NCI-H446 (cell line): ENCODE data around the gene TP63.

Experiments
- DNase-seq, 2 experiments: peaks; one replicate each; lab custom pipeline; 2025; lab: John Stamatoyannopoulos, UW

Gene TP63

DNA sequence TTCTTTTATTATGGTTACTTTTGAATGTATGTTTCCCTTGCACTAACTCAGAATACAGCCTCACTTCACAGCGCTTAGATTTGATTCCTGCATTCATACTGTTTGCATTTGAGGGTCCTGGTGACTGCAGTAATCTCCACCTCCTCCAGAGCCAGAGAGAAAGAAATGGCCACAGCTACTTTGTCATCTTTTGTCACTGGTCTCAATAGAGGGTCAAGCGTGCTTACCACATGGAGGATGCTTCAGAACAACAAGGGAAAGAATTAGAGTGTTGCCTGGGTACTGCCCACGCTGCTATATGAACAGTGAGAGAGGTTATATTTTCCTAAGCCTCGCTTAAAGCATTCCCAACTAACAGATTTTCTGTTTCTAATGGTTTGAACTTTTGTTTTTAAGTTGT is 190.1 kb downstream of the TP63 start:
- DNase-seq: no peak

DNA sequence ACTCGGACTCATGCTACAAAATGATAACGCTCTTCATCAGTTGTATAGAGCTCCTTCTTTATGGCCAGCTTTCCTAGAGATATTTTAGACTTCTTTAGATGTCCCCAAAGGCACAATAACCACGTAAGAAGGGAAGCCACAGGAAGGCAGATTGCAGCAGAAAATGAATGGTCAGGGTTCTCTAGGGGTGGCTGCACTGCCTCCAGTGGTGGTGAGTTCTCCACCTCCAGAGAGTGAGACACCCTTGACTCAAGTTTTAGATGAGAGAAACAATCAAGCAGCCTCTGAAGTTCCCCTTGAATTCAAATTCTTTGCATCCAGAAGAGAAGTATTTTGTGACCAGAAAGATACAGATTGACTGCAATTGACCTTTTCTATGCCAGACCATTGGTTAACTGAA is 191.5 kb downstream of the TP63 start:
- DNase-seq: no peak

DNA sequence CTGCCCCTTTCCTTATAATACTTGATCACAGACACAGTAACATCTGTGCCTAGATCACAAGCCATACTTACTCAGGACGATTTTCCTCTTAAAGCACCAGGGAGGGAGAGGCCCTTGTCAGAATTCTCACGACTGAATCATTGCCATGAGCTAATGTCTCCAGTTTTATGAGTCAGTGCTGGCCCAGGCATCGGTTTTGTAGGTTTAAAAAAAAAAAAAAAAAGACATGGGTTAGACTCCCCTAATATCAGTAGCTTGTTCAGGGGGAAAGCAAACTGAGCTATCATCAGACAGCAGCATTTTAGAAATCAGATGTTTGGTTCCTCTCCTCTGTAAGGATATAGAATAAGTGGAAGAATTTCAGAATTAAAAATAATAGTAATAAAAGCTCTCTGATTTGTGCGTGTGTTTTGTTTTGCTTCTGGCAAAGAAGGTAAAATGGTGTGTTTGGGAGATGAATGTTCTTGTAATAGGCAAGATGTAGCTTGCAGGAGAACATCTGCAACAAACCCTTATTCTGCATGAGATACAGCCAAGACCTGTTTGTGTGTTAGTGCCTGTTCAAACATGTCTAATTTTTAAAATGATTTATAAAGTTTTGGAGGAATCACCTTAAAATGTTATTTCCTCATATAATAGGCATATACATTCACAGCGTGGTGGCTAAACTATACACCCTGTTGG is 193.6 kb downstream of the TP63 start:
- no peak for DNase-seq

DNA sequence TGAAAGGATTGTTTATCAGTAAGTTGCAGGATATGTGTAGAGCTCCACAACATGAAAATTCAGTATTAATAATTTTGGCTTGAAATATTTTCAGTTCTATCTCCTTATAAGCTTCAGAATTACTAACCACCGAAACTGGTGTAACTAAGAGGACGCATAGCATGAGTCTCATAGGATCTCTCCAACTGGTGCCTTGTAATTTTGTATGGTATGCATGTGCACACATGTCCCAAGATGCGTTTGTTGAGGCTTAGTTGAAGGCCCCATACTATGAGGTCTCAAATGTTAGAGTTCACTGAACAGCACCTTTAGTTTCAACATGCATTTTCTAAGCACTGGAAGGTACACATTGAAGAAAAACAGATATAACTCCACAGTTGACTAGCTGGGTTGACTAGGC is 195.4 kb downstream of the TP63 start:
- DNase-seq: no peak

DNA sequence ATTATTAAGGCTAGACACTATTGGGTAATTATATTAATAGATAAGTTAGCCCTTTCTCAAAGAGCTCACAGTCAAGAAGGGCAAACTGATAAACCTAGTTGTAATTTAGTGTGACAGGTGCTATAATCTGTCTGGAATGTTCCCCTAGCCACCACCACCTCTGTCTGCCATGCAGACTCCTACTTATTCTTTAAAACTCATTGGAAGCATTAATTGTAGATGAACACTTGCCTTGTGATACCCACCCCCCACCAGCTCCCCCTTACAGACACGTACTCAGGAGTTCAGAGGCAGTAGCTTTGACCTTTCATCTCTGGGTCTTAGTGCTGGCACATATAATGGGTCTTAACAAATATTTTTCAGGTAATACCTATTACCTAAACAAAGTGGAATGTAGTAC is 195.9 kb downstream of the TP63 start:
- no peak for DNase-seq

DNA sequence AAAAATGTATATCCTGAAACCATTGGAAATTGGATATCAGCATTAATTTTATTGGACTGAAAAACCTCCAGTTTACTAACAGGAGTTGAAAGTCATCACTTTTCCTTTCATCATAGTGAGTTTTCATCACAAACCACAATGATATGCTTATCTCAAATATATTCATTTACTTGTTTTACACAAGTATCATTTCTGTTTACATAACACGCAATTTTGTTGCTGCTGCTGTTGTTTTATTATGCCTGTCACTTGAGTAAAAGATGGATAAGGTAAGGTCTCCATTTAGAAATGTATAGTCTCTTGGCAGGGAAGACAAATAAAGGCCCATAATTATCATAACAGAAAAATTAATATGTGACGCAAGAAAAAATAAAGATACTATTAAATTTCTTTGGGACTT is 199.2 kb downstream of the TP63 start:
- DNase-seq: no peak

DNA sequence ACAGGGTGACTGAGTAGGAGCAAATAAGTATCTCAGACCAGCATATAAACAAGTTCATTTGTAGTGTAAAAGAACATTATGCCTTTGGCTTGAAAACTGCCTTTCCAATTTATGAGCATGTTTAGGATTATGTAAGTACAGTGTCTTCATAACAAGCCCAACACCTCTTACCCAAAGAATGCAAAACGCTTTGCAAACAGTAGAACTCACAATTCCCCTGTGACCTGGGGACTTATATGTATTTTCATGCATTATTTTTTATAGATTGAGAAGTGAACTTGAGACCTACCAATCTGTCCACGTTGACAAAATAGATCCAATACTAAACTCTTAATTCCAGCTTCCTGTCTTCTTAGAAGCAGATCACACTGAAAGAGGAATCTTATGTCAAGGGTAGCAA is 202.1 kb downstream of the TP63 start:
- DNase-seq: no peak

DNA sequence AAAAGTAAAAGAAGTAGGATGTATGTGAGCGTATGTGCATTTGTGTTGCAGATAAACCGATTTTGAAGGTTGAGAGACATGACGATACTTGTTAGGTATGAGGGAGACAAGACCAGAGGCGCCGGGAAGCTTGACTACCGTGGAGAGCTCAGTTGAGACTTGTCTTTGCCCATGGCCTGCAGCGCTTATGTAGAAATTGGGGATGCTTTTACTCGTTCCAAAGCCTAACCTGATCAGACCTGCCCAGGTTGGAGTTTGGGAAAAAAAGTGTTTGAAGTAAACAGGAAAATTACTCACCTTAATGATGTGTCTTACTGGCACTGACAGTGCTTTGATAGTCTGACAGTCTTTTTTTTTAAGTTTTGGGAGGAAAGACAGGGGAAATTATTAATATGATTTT is 202.8 kb downstream of the TP63 start:
- DNase-seq: no peak

DNA sequence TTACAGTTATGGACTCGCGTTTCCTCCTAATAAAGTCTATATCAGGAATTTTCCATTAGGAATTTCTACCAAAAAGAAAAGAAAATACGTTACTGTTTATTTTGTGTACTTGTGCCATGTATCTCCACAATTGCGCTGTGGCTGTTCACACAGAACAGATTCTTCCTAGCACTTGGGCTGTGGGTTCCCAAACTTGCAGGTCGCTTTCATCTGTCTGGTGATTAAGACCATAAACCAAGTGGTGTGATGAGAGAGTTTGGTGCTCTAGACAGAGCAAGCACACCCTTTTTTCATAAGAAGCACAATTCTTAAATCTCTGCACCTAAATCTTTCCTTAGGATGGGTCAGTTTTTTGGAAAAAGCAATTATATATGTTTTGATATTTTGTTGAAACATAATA is 203.3 kb downstream of the TP63 start:
- no peak for DNase-seq

DNA sequence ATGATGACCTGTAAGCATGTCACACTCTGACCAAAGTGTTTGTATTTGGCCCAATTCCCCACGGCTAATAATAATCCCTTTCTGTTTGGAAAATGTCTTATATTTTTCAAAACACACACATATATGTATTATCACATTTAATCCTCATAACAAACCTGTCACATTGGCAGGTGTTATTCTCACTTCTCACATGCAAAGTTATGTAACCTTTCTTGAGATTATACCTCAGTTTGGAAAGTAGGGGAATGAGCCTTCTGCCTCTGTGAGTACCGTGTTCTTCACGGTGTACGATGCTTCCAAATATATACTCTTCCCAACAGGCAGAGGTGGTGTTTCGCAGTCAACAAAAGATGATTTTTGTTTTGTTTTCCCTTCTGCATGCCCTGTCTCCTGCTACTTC is 205.6 kb downstream of the TP63 start:
- DNase-seq: no peak

DNA sequence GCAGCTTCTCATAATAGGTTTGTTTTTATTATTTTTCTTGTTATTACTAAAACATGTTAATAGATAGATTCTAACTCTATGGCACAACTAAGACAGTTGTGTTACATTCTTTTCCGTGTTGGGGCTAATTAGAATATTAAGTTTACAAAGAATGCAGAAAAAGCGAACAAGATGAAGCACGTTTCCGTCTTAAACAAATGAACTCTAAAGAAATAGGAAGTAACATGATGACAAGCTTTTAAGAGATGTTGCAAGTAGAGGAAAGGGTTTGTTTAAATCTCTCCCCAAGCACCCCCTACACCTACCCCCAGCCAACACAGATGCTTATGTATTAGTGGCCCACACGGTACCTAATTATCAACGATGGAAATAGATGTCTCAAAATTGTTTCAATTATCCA is 207.1 kb downstream of the TP63 start:
- no peak for DNase-seq

DNA sequence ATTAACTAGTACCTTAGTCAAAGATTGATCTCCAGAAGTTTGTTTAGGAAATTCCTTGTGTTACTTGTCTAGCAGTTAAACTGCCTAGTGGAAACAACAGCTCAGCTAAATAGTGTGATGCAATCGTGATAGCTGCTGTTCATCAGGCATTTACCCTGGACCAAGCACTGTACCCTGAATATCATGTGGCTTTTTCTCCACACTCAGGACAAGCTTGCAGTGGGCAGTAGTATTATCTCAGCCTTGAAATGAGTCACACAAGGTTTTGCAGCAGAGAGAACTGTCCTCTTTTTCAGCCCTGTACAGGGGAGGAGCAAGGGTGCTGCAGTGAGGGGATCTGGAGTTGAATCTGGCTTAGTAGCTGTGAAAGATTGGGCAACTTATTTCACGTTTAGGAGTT is 208.4 kb downstream of the TP63 start:
- DNase-seq: no peak

DNA sequence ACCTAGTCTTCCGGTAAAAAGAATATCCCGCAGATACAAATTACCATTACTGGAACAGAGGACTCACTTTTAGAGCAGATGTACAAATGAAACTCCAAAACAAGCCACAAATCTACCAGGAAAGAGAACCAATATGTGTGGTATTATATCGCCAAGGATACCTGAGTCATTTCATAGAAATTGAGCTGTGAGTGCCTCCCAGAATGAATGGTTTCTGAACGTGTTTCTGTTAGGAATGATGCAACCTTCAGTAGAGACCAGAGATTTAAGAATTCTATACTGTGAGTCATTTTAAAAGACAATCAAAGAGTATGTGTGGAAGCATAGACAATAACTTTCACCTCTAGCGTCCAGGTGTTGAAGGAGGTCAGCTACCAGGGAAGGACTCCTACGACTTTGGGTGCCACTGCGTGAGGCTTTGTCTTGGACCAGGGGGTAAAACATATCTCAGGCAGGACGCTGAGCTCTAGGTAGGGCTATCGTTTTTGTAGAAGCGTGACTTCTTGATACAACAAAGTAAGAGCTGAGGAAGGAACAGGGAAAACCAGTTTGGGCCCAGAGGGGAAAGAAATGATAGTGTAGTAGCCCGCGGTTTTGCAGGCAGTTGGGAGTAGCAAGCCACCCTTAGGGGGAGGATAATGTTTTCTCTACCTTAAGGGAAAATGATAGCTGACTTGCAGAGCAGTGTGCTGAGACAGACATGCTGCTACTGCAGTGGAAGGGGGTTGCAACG is 210.4 kb downstream of the TP63 start:
- no peak for DNase-seq

DNA sequence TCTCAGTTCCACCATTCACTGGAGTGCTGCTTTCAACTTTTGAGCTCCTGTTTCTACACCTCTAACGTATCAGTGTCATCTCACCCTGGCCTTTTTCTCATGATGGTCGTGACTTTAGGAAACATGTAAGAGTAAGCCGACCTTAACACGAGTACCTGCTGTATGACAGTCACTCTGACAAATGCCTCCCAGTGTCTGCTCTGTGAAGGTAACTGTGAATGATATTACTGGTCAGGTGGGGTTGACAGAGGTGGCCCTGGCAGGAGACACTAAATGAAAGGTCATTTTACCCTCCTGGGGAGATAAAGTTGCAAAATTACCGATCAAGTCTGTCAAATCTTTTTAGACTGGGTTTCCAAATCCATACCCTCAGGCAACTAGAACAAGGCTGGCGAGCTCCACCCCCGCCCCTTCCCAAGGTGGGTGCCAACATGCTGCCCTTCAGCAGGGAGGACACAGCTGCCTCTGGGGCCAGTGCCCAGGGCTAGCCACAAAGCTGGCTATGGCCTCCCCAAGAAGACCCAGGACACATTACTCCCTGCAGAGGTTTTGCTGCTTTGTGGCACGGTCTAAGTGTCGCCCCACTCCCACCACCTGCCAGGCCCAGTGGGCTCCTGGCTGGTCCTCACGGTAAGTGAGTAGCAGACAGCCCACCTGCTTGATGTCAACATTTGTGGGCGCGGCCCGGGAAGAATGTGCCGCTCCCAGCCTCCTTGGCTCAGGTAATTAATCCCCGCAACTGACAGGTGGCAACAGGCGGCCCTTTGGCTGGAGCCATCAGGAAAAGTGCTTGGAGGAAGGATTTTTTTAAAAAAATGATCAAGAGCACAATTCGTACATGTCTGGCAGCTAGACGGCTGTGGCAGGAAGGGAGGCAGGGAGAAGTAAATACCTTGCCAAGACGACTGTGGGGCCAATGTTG is 211.8 kb downstream of the TP63 start:
- no peak for DNase-seq

DNA sequence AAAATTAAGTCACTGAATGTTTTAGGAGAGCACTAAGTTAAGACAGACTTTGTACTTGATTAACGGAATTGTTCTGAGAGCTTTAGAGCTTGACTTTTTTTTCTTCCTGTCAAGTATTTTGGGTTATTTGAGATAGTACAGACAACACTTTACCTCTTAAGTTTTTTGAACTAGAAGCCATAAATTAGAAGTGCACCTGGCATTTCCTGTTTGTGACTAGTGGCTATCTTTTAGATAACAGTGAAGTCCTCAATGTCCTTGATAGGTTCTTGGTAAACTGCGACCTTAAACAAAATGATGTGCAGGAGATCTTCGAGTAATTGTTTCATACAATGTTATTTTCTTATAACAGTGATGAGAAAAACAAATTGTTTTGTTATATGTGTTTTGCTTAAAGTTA is 213.9 kb downstream of the TP63 start:
- no peak for DNase-seq

DNA sequence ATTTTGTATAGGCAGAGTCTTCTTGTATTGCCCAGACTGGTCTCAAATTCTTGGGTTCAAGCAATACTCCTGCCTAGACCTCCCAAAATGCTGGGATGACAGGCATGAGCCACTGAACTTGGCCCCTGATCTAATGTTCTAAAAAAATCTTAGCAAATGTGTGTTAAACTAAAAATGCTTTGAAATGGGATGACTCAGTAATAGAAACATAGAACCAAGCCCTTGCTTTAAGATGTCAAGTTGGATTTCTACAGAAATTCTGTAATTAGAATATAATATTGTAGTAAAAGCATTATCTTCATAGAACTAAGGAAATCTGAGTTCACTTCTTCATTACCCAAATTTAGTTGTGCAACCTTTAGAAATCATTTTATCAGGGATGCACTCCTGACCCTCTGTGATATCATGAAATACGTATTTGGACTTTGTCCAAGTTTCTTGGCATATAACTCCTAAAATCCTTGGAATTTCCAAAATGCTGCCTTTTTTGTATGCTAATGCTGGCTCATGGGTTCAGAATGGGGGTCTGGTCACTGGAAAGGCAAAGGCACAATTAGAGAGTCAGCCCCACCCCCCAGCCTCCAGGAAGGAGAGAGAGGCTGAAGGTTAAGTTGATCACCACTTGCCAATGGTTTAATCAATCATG is 217.3 kb downstream of the TP63 start:
- DNase-seq: no peak

DNA sequence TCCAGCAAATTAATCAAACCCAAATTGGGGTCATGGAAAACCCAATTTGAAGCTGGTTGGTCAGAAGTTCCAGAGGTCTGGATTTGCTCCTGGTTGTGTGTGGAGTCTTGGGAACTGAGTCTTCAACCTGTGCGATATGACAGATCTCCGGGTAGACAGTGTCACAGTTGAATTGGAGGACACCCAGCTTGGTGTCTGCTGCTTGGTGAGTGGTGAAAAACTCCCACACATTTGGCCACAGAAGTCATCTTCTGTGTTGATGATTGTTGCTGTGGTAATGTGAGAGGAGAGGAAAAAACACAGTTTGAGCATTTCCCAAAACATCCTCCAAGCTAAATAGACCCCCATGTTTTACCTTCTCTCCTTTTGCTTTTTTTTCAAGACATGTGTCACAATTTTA is 218.1 kb downstream of the TP63 start:
- DNase-seq: no peak

DNA sequence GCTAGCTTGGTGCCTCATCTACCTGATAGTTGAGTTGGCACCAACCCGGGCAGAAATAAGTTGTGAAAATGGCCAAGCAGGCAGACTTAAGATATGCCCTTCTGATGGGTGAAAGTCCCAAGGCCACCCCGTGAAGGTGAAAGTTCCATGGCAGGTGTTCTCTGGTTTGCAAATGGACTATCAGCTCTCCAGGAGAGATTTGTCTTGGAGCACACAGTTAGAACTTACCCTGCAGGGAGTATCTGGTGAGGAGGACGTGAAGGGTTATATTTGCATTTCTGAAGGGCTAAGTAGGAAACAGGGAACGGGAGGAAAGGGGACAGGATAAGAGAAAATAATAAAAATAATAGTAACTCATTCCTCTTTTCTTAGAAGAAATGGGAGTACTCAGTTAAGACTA is 220.5 kb downstream of the TP63 start:
- DNase-seq: no peak

DNA sequence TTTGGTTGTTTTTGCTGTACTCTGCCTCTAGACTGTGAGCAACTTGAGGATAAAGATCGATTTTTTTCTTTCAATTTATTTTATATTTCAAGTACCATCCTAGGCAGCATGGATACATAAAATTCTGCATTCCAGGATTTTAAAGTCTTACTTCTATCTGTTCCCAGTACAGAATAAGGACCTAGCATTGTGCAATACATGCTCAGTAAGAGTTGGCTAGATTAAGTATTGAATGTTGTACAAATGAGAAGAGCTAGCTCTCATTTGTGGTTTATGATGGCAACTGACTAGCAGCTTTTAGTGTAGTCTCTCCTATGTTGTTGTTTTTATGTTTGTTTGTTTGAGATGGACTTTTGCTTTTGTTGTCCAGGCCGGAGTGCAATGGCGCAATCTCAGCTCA is 222.7 kb downstream of the TP63 start:
- no peak for DNase-seq

DNA sequence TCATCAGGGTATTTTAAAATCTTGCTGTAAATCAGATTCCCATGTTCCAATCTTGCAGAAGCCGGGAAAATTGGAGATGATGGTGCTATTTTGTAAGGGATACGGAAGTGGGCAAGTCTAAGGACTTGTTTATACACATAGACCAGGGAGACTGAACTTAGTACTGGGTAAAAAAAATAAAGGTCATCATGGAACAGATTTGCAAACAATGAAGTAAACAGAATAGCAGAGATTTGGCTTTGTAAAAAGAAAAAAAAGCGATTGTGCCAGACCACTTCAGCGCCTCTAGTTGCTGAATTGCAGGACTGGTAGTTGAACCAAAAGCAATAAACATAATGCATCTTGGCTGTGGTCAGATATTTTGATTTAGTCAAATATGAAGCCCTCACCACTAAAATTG is 229.1 kb downstream of the TP63 start:
- no peak for DNase-seq

DNA sequence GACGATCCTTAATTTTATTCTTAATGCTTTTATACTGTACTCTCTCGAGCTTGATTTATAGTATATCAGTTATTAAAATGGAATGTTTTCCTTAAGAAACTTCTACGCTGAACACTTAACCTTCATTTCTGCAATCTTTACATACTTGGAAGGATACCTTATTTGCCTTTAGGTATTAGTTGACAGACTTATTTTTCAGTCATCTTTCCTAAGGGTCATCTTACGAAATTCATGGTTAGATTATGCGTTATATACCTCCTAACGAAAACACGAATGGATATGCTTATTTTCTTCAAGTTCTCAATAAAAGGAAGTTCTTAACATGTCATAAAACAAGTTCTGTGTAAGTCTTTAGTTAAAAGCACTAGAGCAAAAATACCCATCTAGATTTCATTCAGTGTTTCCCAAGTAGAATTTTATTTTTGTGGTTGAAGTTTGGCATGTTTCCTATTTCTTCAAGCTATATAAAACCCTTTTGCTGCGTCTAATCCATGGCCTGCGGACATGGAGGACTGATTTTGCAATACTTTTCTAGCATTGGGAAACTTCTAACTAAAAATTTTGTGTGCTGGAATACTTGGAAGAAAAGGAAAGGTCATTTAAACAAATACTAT is 231.3 kb downstream of the TP63 start:
- DNase-seq: no peak

DNA sequence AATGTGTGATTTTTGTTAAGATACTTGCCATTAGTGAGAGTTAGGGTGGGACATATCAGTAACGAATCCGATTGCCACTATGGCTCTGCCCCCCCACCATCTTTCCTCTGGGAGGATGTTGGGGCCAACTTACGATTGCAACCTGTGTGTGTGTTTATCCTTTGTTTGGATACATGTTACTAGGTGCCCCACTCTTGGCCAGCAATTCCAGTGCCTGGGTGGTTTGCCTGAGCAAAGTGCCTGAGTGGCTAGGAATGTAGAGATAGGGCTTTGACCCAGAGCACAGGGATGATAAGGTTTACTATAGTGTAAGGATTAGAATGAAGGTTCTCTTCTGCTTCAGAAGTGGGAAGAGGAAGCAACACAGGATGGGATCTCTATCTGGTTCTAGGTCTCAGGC is 231.8 kb downstream of the TP63 start:
- DNase-seq: no peak
